H9 (cell line): ENCODE results near the gene DPT. TPM values are rescaled to one million over a fixed set of nuclear protein-coding genes. Genes with fewer than 3 reads are reported as not detected.

Experiments
- DNase-seq: peaks from one replicate; pipeline ENCODE4 v3.0.0-alpha.2; 2017
- H2AFZ ChIP-seq: one replicate; pipeline ENCODE4 v1.6.1; 2013; ENCODE audit warnings: mild to moderate bottlenecking, low read length, control low read depth, moderate library complexity
- H2AK5ac ChIP-seq: 2 replicates; pipeline ENCODE4 v1.6.1; 2013; ENCODE audit warnings: low read length, control low read depth, mixed read lengths; ENCODE audit not compliant: insufficient read length
- H2BK120ac ChIP-seq: one replicate; pipeline ENCODE4 v1.6.1; 2013; ENCODE audit warnings: low read depth, mild to moderate bottlenecking, low read length, control low read depth, inconsistent platforms; ENCODE audit not compliant: poor library complexity, severe bottlenecking
- H2BK12ac ChIP-seq: 2 replicates; pipeline ENCODE4 v1.6.1; 2013; ENCODE audit warnings: low read length, control low read depth, mixed read lengths, low read depth; ENCODE audit not compliant: insufficient read length
- H2BK15ac ChIP-seq: 2 replicates; pipeline ENCODE4 v1.6.1; 2013; ENCODE audit warnings: low read depth, low read length, control low read depth
- H2BK20ac ChIP-seq: one replicate; pipeline ENCODE4 v1.6.1; 2013; ENCODE audit warnings: low read depth, mild to moderate bottlenecking, low read length, control low read depth, inconsistent platforms; ENCODE audit not compliant: poor library complexity, severe bottlenecking
- H2BK5ac ChIP-seq: 2 replicates; pipeline ENCODE4 v1.6.1; 2013; ENCODE audit warnings: low read length, control low read depth, mixed read lengths; ENCODE audit not compliant: insufficient read length
- H3K14ac ChIP-seq: 2 replicates; pipeline ENCODE4 v1.6.1; 2013; ENCODE audit warnings: low read length, control low read depth; ENCODE audit not compliant: insufficient read depth
- H3K18ac ChIP-seq: 2 replicates; pipeline ENCODE4 v1.6.1; 2013; ENCODE audit warnings: low read depth, mild to moderate bottlenecking, mixed read lengths, low read length, control low read depth; ENCODE audit not compliant: insufficient read length
- H3K23ac ChIP-seq: 2 replicates; pipeline ENCODE4 v1.6.1; 2013; ENCODE audit warnings: low read length, control low read depth, mixed read lengths, low read depth; ENCODE audit not compliant: insufficient read length
- H3K23me2 ChIP-seq: 2 replicates; pipeline ENCODE4 v1.6.1; 2013; ENCODE audit warnings: low read depth, mild to moderate bottlenecking, mixed read lengths, low read length, control low read depth; ENCODE audit not compliant: insufficient read length, poor library complexity, severe bottlenecking
- H3K27ac ChIP-seq: 2 replicates; pipeline ENCODE4 v1.5.1; 2013; ENCODE audit warnings: low read length, control low read depth, mixed read lengths, low read depth; ENCODE audit not compliant: insufficient read length
- H3K27me3 ChIP-seq: 2 replicates; pipeline ENCODE4 v1.6.1; 2013; ENCODE audit warnings: low read length, control low read depth, inconsistent platforms; ENCODE audit not compliant: insufficient read depth
- H3K4ac ChIP-seq: 2 replicates; pipeline ENCODE4 v1.6.1; 2013; ENCODE audit warnings: low read depth, mild to moderate bottlenecking, control low read depth, inconsistent platforms, low read length, moderate library complexity
- H3K4me1 ChIP-seq: 2 replicates; pipeline ENCODE4 v1.6.1; 2013; ENCODE audit warnings: low read length, control low read depth, inconsistent platforms; ENCODE audit not compliant: insufficient read depth
- H3K4me2 ChIP-seq: 2 replicates; pipeline ENCODE4 v1.6.1; 2013; ENCODE audit warnings: low read length, control low read depth, mixed read lengths; ENCODE audit not compliant: insufficient read length, insufficient read depth
- H3K56ac ChIP-seq: 2 replicates; pipeline ENCODE4 v1.6.1; 2013; ENCODE audit warnings: low read depth, mild to moderate bottlenecking, mixed read lengths, low read length, control low read depth; ENCODE audit not compliant: insufficient read length
- H3K79me1 ChIP-seq: 2 replicates; pipeline ENCODE4 v1.6.1; 2013; ENCODE audit warnings: low read depth, mild to moderate bottlenecking, moderate library complexity, low read length, control low read depth, inconsistent platforms; ENCODE audit not compliant: insufficient read depth, poor library complexity, severe bottlenecking
- H3K79me2 ChIP-seq: 2 replicates; pipeline ENCODE4 v1.6.1; 2013; ENCODE audit warnings: low read length, control low read depth, inconsistent platforms; ENCODE audit not compliant: insufficient read depth
- H3K9ac ChIP-seq: 2 replicates; pipeline ENCODE4 v1.6.1; 2013; ENCODE audit warnings: low read length, control low read depth, mixed read lengths; ENCODE audit not compliant: insufficient read length; ENCODE audit errors: extremely low read depth
- H3K9me3 ChIP-seq: one replicate; pipeline ENCODE4 v1.6.1; 2013; ENCODE audit warnings: low read depth, low read length, inconsistent platforms; ENCODE audit not compliant: control insufficient read depth
- H3T11ph ChIP-seq: one replicate; pipeline ENCODE4 v1.6.1; 2013; ENCODE audit warnings: mild to moderate bottlenecking, low read length, control low read depth, inconsistent platforms
- H4K20me1 ChIP-seq: one replicate; pipeline ENCODE4 v1.6.1; 2013; ENCODE audit not compliant: control insufficient read depth, insufficient read length, insufficient read depth
- H4K5ac ChIP-seq: 2 replicates; pipeline ENCODE4 v1.6.1; 2013; ENCODE audit warnings: low read depth, mild to moderate bottlenecking, mixed read lengths, low read length, control low read depth; ENCODE audit not compliant: insufficient read length
- H4K8ac ChIP-seq: replicated peaks from 2 replicates; pipeline ENCODE4 v1.6.1; 2013; ENCODE audit warnings: low read length, control low read depth, mixed read lengths, low read depth; ENCODE audit not compliant: insufficient read length
- H4K91ac ChIP-seq: 2 replicates; pipeline ENCODE4 v1.6.1; 2013; ENCODE audit warnings: low read depth, mild to moderate bottlenecking, moderate library complexity, mixed read lengths, low read length, control low read depth; ENCODE audit not compliant: insufficient read length
- H3K27ac Mint-ChIP-seq, 3 experiments: 2 replicates in 2 of 3; 3 replicates in 1 of 3; pipeline ENCODE4 v1.8.0; 2020 to 2021; ENCODE audit warnings: mixed read lengths in 3 of 3, mild to moderate bottlenecking in 1 of 3, moderate library complexity in 1 of 3
- H3K27me3 Mint-ChIP-seq: 2 replicates; pipeline ENCODE4 v1.8.0; 2021; ENCODE audit warnings: low read depth, mild to moderate bottlenecking, moderate library complexity, mixed read lengths
- H3K36me3 Mint-ChIP-seq, 3 experiments: 2 replicates in 2 of 3; 3 replicates in 1 of 3; pipeline ENCODE4 v1.8.0; 2020 to 2021; ENCODE audit warnings: low read depth in 3 of 3, mixed read lengths in 3 of 3; ENCODE audit not compliant: insufficient read depth in 1 of 3
- H3K4me1 Mint-ChIP-seq, 2 experiments: 2 replicates each; pipeline ENCODE4 v1.8.0; 2020; ENCODE audit warnings: mixed read lengths in 2 of 2
- H3K4me3 Mint-ChIP-seq, 2 experiments: 2 replicates in 1 of 2; 3 replicates in 1 of 2; pipeline ENCODE4 v1.8.0; 2020 to 2021; ENCODE audit warnings: mild to moderate bottlenecking in 2 of 2, mixed read lengths in 2 of 2, moderate library complexity in 1 of 2
- H3K9me3 Mint-ChIP-seq, 2 experiments: 2 replicates in 1 of 2; 3 replicates in 1 of 2; pipeline ENCODE4 v1.8.0; 2020; ENCODE audit warnings: mild to moderate bottlenecking in 2 of 2, mixed read lengths in 2 of 2, moderate library complexity in 1 of 2
- WGBS: extraction: QIAGEN DNeasy Blood & Tissue Kit; methylation state at CpG from one replicate; pipeline ENCODE4 v1.1.7; 2013; ENCODE audit warnings: missing lambda C conversion rate, low lambda C conversion rate, mixed read lengths; ENCODE audit not compliant: insufficient read length; ENCODE audit errors: extremely low coverage; 5-methylcytosine and 5-hydroxymethylcytosine counted together
- total RNA-seq: library from RNA; stranded (reverse); gene quantifications from 2 replicates; pipeline ENCODE4 v1.2.1, GENCODE V29; 2021
- TF ChIP-seq, protein P1 (sequence below): fragments of 200-600 bp; sonication (generic); conservative IDR thresholded peaks from 3 replicates; pipeline ENCODE4 v1.8.0; 2021; ENCODE audit warnings: antibody characterized with exemption, mild to moderate bottlenecking

The DPT gene
- total RNA-seq, 1 experiment from 2014 or later = not detected

DNA sequence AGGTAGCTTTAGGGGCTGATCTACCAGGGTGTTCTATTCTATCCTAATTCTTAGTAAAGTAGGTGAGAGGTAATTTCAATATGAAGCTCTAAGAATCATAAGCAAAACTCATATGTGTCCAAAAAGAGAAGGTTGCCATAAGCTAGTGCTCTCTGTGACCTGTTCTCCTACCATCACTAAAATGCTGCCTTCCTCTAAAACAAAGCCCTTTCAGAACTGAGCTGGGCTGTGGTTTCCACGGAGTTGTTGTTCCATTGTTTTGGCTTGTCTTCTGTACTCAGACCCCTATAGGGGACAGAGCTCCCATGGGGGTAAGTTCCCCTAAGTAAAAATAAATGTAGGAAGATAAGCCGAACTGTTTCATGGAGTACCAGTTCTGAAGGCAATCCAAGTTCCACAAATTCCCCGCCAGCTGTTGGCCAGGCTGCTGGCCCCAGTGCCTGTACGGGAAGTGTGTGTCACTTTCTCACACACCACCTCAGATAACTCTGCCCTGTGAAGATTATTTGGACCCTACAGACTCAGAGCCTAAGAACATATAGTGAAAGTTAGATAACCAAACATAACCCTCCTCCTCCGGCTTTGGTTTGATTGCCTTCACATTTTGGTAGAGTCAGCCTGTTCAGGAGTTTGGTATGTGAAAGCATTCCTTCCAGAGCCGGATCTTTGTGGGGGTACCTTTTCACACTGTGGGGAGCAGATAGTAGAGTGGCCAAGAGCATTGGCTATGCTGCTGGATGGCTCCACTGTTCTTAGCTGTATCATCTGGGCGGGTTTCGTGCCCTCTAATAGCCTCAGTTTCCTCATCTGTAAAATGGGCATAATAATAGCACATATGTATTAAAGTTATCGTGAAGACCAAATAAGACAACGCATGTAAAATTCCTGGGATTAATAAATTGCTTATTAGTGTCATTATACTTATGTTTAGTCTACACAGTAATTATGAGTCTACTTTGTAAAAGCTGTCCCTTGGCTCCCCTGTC is 10.8 kb downstream of the DPT start:
- no peak overlapping the region for H3K27ac ChIP-seq
- no peaks in the 10 kb centered on the region for H3K27me3 ChIP-seq
- H3K23me2 ChIP-seq = no peaks in the 10 kb centered on the region
- H3K14ac ChIP-seq = no peak overlapping the region
- no peak overlapping the region for H3K23ac ChIP-seq
- H3K18ac ChIP-seq = no peak overlapping the region
- no peak overlapping the region for H4K8ac ChIP-seq
- Mint-ChIP-seq H3K27ac (no peak overlapping the region), H3K27me3 (no peaks in the 10 kb centered on the region), H3K9me3 (no peaks in the 10 kb centered on the region), H3K4me3 (no peak overlapping the region), H3K4me1 (peaks cover 0 to 3% of the 10 kb centered on the region in 2 experiments; a peak in 1 of 4 replicates), H3K36me3 (no peaks in the 10 kb centered on the region; a peak in 1 of 7 replicates)
- H3K79me1 ChIP-seq = no peaks in the 10 kb centered on the region
- no peak overlapping the region for H3T11ph ChIP-seq
- no peak overlapping the region for H2BK12ac ChIP-seq
- H3K9ac ChIP-seq = no peak overlapping the region
- no peaks in the 10 kb centered on the region for H3K4me1 ChIP-seq
- no CpG with 5 or more reads among the region's 10 CpGs for WGBS
- H4K20me1 ChIP-seq = no peaks in the 10 kb centered on the region
- H4K5ac ChIP-seq = no peak overlapping the region
- H3K9me3 ChIP-seq = no peaks in the 10 kb centered on the region
- TF ChIP-seq, protein P1, sequence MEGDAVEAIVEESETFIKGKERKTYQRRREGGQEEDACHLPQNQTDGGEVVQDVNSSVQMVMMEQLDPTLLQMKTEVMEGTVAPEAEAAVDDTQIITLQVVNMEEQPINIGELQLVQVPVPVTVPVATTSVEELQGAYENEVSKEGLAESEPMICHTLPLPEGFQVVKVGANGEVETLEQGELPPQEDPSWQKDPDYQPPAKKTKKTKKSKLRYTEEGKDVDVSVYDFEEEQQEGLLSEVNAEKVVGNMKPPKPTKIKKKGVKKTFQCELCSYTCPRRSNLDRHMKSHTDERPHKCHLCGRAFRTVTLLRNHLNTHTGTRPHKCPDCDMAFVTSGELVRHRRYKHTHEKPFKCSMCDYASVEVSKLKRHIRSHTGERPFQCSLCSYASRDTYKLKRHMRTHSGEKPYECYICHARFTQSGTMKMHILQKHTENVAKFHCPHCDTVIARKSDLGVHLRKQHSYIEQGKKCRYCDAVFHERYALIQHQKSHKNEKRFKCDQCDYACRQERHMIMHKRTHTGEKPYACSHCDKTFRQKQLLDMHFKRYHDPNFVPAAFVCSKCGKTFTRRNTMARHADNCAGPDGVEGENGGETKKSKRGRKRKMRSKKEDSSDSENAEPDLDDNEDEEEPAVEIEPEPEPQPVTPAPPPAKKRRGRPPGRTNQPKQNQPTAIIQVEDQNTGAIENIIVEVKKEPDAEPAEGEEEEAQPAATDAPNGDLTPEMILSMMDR = no peak
- no peak overlapping the region for H2BK15ac ChIP-seq
- no peak overlapping the region for H2BK120ac ChIP-seq
- H2BK20ac ChIP-seq = no peak overlapping the region
- no peak overlapping the region for H2AK5ac ChIP-seq
- H3K79me2 ChIP-seq = no peaks in the 10 kb centered on the region
- no peak overlapping the region for H4K91ac ChIP-seq
- H3K4ac ChIP-seq = no peak overlapping the region
- H3K4me2 ChIP-seq = no peak overlapping the region
- no peak overlapping the region for H2BK5ac ChIP-seq
- H3K56ac ChIP-seq = no peak overlapping the region
- no peak overlapping the region for H2AFZ ChIP-seq
- DNase-seq = no peak
